ENCODE results near the gene PLA2G1B.
A peak's percentile ranks its signal among the peaks of the same experiment; 100 is the strongest.

Gene PLA2G1B

GRCh38 chr12:120301962-120302815 is 25.4 kb downstream of the PLA2G1B start, which contains the start of gene SIRT4:
SIRT4 (plus strand) TSS chr12:120302321; CDS start chr12:120303562, 1,241 bp downstream.
- Histone ChIP-seq H3K9ac (peak within 1 kb of the TSS; percentile 64), H3K36me3 (ENCODE audit: control insufficient read depth, insufficient read depth, low read length) (no peaks in the 10 kb centered on the region), H3K27me3 (ENCODE audit: control insufficient read depth, insufficient read depth, low read length) (no peaks in the 10 kb centered on the region), H3K4me2 (ENCODE audit: low read length) (peak within 1 kb of the TSS; percentile 77), H3K4me1 (no peaks in the 10 kb centered on the region), H2AFZ (peak within 1 kb of the TSS; percentile 97), H3K4me3 (ENCODE audit: low read depth, low read length) (peak within 1 kb of the TSS; percentile 70), H3K27ac (peak within 1 kb of the TSS; percentile 34), H3K9me3 (ENCODE audit: control insufficient read depth, low read length) (no peaks in the 10 kb centered on the region), H3K79me2 (no peaks in the 10 kb centered on the region)
- TF ChIP-seq, protein P1, sequence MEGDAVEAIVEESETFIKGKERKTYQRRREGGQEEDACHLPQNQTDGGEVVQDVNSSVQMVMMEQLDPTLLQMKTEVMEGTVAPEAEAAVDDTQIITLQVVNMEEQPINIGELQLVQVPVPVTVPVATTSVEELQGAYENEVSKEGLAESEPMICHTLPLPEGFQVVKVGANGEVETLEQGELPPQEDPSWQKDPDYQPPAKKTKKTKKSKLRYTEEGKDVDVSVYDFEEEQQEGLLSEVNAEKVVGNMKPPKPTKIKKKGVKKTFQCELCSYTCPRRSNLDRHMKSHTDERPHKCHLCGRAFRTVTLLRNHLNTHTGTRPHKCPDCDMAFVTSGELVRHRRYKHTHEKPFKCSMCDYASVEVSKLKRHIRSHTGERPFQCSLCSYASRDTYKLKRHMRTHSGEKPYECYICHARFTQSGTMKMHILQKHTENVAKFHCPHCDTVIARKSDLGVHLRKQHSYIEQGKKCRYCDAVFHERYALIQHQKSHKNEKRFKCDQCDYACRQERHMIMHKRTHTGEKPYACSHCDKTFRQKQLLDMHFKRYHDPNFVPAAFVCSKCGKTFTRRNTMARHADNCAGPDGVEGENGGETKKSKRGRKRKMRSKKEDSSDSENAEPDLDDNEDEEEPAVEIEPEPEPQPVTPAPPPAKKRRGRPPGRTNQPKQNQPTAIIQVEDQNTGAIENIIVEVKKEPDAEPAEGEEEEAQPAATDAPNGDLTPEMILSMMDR (IDR thresholded peaks at IDR 0.05): peak; percentile 93

- Histone ChIP-seq H3K4me1 (no peaks in the 10 kb centered on the region), H3K27ac (peak within 1 kb of the TSS; percentile 100), H3K4me2 (ENCODE audit: low read length) (peak within 1 kb of the TSS; percentile 97), H3K4me3 (ENCODE audit: low read depth, low read length) (peak within 1 kb of the TSS; percentile 93), H3K36me3 (ENCODE audit: control insufficient read depth, insufficient read depth, low read length) (no peaks in the 10 kb centered on the region), H3K9me3 (ENCODE audit: control insufficient read depth, low read length) (no peaks in the 10 kb centered on the region), H2AFZ (peak within 1 kb of the TSS; percentile 90), H3K9ac (peak within 1 kb of the TSS; percentile 85), H3K27me3 (ENCODE audit: control insufficient read depth, insufficient read depth, low read length) (no peaks in the 10 kb centered on the region), H3K79me2 (no peaks in the 10 kb centered on the region)
- TF ChIP-seq, protein P1 (IDR thresholded peaks at IDR 0.05): no peak
These were observed 34.7 kb downstream of the PLA2G1B start, which contains the start of gene RNU4-1 for GRCh38 chr12:120292661-120293531. RNU4-1 (minus strand) TSS chr12:120293237.

DNA sequence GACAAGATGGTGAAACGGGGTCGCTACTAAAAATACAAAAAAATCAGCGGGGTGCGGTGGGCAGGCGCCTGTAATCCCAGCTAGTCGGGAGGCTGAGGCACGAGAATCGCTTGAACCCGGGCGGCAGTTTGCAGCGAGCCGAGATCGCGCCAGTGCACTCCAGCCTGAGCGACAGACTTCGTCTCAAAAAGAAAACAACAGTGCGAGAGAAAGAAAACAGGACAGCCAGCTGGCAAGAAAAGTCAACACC is 35.2 kb downstream of the PLA2G1B start:
- TF ChIP-seq, protein P1 (IDR thresholded peaks at IDR 0.05): no peak
- no peaks in the 10 kb centered on the region for H3K27me3 ChIP-seq (ENCODE audit: control insufficient read depth, insufficient read depth, low read length)
- H3K36me3 ChIP-seq (ENCODE audit: control insufficient read depth, insufficient read depth, low read length): no peaks in the 10 kb centered on the region
- H3K27ac ChIP-seq: peak overlapping the region; percentile 100
- no peaks in the 10 kb centered on the region for H3K9me3 ChIP-seq (ENCODE audit: control insufficient read depth, low read length)
- peak overlapping the region; percentile 90 for H2AFZ ChIP-seq
- H3K9ac ChIP-seq: peak overlapping the region; percentile 85
- peak overlapping the region; percentile 97 for H3K4me2 ChIP-seq (ENCODE audit: low read length)
- no peaks in the 10 kb centered on the region for H3K4me1 ChIP-seq
- no peaks in the 10 kb centered on the region for H3K79me2 ChIP-seq
- peak overlapping the region; percentile 93 for H3K4me3 ChIP-seq (ENCODE audit: low read depth, low read length)

DNA sequence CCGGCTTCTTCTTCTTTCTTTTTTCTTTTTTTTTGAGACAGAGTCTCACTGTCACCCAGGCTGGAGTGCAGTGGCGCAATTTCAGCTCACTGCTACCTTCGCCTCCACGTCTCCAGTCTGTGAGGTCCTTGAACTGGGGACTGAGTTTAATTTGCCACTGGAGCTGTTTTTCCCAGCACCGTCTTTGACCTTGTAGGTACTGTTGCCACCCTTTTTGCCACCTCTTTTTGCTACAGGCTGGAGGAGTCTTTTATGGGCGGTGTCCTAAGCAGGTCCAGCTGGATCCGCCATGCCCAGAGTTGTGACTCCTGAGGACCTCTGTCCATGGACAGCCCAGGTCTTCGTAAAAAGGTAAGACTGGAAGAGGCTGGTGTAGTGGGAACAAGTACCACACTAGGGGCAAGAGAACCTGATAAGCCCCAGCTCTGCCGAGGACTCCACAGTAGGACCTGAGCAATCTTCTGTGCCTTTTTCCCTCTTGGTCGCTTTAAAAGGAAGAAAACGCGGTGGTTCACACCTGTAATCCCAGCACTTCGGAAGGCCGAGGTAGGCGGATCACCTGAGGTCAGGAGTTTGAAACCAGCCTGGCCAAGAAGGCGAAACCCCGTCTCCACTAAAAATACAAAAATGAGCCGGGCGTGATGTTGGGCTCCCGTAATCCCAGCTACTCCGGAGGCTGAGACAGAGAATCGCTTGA is 36.8 kb downstream of the PLA2G1B start:
- Histone ChIP-seq H3K4me1 (no peaks in the 10 kb centered on the region), H3K4me3 (ENCODE audit: low read depth, low read length) (peak overlapping the region; percentile 93), H3K79me2 (no peaks in the 10 kb centered on the region), H3K36me3 (ENCODE audit: control insufficient read depth, insufficient read depth, low read length) (no peaks in the 10 kb centered on the region), H3K4me2 (ENCODE audit: low read length) (peak overlapping the region; percentile 97), H2AFZ (peak overlapping the region; percentile 87), H3K9ac (no peak overlapping the region), H3K27ac (peak overlapping the region; percentile 100), H3K27me3 (ENCODE audit: control insufficient read depth, insufficient read depth, low read length) (no peaks in the 10 kb centered on the region), H3K9me3 (ENCODE audit: control insufficient read depth, low read length) (no peaks in the 10 kb centered on the region)
- TF ChIP-seq, protein P1 (IDR thresholded peaks at IDR 0.05): no peak

Data from parathyroid adenoma (tissue), 2 donors.